ENCODE measurements around the gene RYR2. TPM values are rescaled to one million over a fixed set of nuclear protein-coding genes. Genes with fewer than 3 reads are reported as not detected.

The RYR2 gene
- total and polyA plus RNA-seq, 12 donors = 43.1 to 1,252 (median 872) TPM

DNA sequence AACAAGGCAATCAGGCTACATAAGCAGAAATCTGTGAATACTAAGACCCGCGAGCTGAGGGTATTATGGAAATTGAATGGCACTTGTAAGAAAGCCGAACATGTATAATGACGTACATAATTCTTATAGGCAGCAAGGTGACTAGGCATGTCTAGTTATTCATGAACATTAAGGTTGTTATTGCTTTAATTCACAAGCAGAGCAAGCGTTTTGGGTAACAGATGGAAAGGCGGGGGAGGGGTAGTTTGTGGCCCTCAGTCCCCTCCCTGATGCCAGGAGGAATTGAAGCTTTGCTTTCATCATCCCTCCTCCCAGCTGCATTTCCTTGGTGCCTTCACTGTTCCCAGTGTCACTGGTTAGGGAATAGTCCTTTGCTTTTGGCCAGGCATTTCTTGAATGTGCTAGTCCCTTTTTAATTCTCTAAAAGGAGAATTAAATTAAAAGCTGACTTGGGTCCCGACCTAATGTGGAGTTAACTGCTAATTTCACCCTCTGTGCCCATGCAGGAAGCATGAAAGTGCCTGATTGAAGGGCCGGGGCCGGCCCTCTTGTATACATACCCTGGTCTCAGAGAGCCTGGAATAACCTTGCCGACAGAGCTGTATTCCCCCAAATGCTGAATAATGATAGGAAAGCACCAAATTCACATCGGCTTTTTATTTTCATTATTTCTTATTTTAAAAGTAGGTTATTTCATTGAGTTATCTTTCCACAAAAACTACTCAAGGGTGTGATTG, 42.5 kb downstream of the RYR2 start:
- peak in 1 of 8 donors; percentile 28 for ATAC-seq
- no peaks in the 10 kb centered on the region for H3K9me3 ChIP-seq
- WGBS, 2 donors = 49 to 57% methylated on average over 11 of the region's 11 CpGs
- no peak overlapping the region for H3K4me3 ChIP-seq
- no peak overlapping the region for H3K27ac ChIP-seq
- peaks cover 0 to 71% (median 31%) of the 10 kb centered on the region in 9 donors for H3K4me1 ChIP-seq
- H3K27me3 ChIP-seq = no peaks in the 10 kb centered on the region
- no peak for DNase-seq
- H3K36me3 ChIP-seq = peaks cover 0 to 6% (median 0%) of the 10 kb centered on the region in 9 donors
- TF ChIP-seq, protein P1, sequence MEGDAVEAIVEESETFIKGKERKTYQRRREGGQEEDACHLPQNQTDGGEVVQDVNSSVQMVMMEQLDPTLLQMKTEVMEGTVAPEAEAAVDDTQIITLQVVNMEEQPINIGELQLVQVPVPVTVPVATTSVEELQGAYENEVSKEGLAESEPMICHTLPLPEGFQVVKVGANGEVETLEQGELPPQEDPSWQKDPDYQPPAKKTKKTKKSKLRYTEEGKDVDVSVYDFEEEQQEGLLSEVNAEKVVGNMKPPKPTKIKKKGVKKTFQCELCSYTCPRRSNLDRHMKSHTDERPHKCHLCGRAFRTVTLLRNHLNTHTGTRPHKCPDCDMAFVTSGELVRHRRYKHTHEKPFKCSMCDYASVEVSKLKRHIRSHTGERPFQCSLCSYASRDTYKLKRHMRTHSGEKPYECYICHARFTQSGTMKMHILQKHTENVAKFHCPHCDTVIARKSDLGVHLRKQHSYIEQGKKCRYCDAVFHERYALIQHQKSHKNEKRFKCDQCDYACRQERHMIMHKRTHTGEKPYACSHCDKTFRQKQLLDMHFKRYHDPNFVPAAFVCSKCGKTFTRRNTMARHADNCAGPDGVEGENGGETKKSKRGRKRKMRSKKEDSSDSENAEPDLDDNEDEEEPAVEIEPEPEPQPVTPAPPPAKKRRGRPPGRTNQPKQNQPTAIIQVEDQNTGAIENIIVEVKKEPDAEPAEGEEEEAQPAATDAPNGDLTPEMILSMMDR (IDR thresholded peaks at IDR 0.05) = no peak
- intact Hi-C loops (cut with DNase I) = no loop called here

DNA sequence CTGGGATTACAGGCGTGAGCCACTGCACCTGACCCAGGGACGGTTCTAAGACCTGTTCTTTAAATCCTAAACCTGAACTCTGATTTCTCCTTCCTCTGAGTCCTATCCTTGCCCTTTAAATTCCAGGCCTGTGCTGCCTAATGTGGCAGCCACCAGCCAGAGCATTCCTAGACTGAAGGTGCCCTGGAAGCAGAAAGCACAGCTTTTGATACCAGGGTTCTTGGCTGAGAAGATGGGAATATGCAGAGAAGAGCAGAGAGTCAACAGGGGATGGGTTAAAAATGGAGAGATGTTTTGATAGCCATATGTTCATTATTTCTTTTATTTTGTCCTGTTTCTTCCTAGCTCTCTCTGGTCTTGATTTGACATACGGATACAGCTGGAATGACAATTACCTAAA, 49.7 kb downstream of the RYR2 start:
- TF ChIP-seq, protein P1 (IDR thresholded peaks at IDR 0.05) = no peak
- H3K9me3 ChIP-seq = no peaks in the 10 kb centered on the region
- DNase-seq (no peak), ATAC-seq (peak in 4 of 8 donors; percentile 5 to 43 (median 34))
- intact Hi-C loops (cut with DNase I) = no loop called here
- H3K36me3 ChIP-seq = no peaks in the 10 kb centered on the region
- peak overlapping the region in 6 of 10 donors; percentile 10 to 61 (median 49) for H3K27ac ChIP-seq
- 54 to 67% methylated on average over 3 of the region's 3 CpGs for WGBS, 2 donors
- peaks cover 2 to 99% (median 47%) of the 10 kb centered on the region in 9 donors for H3K4me1 ChIP-seq
- no peak overlapping the region for H3K4me3 ChIP-seq
- H3K27me3 ChIP-seq = no peaks in the 10 kb centered on the region

DNA sequence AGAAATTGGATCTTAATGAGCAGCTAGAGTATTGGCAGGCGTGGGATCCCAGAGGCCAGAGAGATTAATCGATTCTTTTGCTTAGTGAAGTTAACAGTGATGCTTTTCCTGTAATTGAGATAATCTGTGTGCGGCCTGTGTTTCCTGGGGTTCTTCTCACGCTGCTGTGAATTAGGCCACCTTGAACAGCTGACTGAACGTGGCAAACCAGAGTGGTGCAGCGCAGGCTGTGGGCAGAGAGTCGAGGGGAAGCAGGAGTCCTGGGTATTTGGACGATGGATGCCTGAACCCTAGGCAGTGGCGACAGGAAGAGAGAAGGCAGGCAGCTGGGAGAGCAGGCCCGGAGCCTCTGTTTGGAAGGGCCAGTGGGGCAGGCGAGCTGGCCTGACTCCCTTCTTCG, 51.7 kb downstream of the RYR2 start:
- DNase-seq (no peak), ATAC-seq (peak in 6 of 8 donors; percentile 9 to 48 (median 14))
- H3K27me3 ChIP-seq = no peaks in the 10 kb centered on the region
- H3K27ac ChIP-seq = peak overlapping the region in 6 of 10 donors; percentile 5 to 58 (median 40)
- peaks cover 2 to 97% (median 42%) of the 10 kb centered on the region in 9 donors for H3K4me1 ChIP-seq
- no peaks in the 10 kb centered on the region for H3K36me3 ChIP-seq
- TF ChIP-seq, protein P1 (IDR thresholded peaks at IDR 0.05) = no peak
- intact Hi-C loops (cut with DNase I) = no loop called here
- H3K9me3 ChIP-seq = no peaks in the 10 kb centered on the region
- WGBS, 2 donors = 37 to 51% methylated on average over 12 of the region's 12 CpGs
- no peak overlapping the region for H3K4me3 ChIP-seq

DNA sequence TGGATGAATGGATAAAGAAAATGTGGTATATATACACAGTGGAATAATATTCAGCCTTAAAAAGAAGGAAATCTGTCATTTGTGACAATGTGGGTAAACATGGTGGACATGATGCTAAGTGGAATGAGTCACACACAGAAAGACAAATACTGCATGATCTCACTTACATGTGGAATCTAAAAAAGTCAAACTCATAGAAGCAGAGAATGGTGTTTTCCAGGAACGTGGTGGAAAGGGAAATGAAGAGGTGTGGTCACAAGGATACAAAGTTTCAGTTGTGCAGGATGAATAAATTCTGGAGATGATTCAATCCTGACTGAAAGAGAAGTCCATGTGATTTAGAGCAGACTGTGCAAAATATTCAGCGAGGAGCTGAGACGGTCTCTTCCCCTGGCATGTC, 56.6 kb downstream of the RYR2 start:
- TF ChIP-seq, protein P1 (IDR thresholded peaks at IDR 0.05) = no peak

More for the DNA sequence above, 56.6 kb downstream of the RYR2 start:
- Histone ChIP-seq H3K27ac (peak overlapping the region in 1 of 10 donors; percentile 11), H3K36me3 (peaks cover 0 to 4% (median 0%) of the 10 kb centered on the region in 9 donors), H3K27me3 (no peaks in the 10 kb centered on the region), H3K4me1 (peaks cover 0 to 97% (median 38%) of the 10 kb centered on the region in 9 donors), H3K9me3 (no peaks in the 10 kb centered on the region), H3K4me3 (no peak overlapping the region)
- no peak for ATAC-seq
- 24 to 43% methylated on average over 3 of the region's 3 CpGs for WGBS, 2 donors
- intact Hi-C loops (cut with DNase I) = no loop called here
- DNase-seq = no peak
